Measurements from ENCODE around the gene P2RX1.

Gene P2RX1

DNA sequence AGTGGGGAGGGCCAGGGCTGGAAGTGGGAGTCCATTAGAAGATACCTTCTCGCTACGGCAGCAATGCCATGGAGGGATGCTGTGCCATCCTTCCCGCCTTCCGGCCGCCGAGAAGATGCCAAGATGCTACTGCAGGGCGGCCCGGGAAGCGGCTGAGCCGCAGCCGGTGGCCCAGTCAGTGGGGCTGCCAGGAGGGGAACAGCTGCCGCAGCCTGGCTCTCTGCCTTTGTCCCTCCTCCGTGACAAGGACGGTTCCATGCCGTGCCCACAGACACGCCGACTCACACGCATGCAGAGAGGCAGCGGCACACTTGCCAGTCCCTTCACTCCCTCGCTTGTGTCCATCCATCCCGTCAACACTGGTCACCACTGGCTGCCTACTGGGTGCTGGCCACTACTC, 50.0 kb downstream of the P2RX1 start:
- no peak for DNase-seq (ENCODE audit: low spot score)
- TF ChIP-seq, protein P1, sequence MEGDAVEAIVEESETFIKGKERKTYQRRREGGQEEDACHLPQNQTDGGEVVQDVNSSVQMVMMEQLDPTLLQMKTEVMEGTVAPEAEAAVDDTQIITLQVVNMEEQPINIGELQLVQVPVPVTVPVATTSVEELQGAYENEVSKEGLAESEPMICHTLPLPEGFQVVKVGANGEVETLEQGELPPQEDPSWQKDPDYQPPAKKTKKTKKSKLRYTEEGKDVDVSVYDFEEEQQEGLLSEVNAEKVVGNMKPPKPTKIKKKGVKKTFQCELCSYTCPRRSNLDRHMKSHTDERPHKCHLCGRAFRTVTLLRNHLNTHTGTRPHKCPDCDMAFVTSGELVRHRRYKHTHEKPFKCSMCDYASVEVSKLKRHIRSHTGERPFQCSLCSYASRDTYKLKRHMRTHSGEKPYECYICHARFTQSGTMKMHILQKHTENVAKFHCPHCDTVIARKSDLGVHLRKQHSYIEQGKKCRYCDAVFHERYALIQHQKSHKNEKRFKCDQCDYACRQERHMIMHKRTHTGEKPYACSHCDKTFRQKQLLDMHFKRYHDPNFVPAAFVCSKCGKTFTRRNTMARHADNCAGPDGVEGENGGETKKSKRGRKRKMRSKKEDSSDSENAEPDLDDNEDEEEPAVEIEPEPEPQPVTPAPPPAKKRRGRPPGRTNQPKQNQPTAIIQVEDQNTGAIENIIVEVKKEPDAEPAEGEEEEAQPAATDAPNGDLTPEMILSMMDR (IDR thresholded peaks at IDR 0.05; ENCODE audit: borderline replicate concordance, control extremely low read depth, extremely low read depth, insufficient read depth, missing control alignments): no peak
- in situ Hi-C loops (cut with MboI; ENCODE audit: low sequenced_read_pairs, unreplicated experiment): no loop called here

DNA sequence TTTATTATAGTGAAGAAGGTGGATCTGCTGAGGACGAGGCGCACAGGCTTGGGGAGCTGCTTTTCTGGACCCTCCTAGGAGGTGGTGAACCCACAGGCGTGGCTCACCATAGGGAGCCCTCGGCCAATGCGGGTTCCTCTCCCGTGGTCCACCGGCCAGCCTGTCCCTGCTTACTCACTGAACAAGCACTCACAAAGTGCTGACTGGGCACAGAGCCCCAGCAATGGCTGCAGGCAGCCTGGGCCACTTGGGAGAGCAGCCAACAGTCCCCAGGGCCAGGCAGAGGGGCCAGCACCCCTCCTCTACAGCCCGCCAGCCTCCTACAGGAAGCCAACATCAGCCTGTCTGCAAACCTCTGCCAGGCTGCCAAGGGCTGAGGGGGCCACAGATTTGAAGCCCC, 51.1 kb downstream of the P2RX1 start:
- TF ChIP-seq, protein P1 (IDR thresholded peaks at IDR 0.05; ENCODE audit: borderline replicate concordance, control extremely low read depth, extremely low read depth, insufficient read depth, missing control alignments): no peak
- in situ Hi-C loops (cut with MboI; ENCODE audit: low sequenced_read_pairs, unreplicated experiment): no loop called here
- no peak for DNase-seq (ENCODE audit: low spot score)

DNA sequence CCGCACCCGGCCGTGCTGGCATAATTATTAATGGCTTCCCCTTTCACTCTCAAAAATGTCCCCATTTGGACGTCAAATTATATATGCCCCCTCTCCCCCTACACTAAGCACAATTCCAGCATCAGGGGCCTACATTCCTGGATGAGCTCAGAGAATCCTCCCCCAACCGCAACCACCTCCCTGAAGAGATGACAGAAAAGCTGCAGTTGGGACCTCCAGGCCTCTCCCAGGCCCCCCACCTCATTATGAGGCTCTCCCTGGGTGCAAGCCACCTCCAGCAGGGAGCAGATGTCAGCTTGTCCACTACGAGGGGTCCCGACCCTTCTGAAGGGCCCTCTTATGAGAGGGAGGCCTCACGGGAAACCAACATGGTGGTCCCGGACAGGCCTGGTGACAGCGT, 51.7 kb downstream of the P2RX1 start:
- in situ Hi-C loops (cut with MboI; ENCODE audit: low sequenced_read_pairs, unreplicated experiment): no loop called here
- no peak for DNase-seq (ENCODE audit: low spot score)
- TF ChIP-seq, protein P1 (IDR thresholded peaks at IDR 0.05; ENCODE audit: borderline replicate concordance, control extremely low read depth, extremely low read depth, insufficient read depth, missing control alignments): no peak

DNA sequence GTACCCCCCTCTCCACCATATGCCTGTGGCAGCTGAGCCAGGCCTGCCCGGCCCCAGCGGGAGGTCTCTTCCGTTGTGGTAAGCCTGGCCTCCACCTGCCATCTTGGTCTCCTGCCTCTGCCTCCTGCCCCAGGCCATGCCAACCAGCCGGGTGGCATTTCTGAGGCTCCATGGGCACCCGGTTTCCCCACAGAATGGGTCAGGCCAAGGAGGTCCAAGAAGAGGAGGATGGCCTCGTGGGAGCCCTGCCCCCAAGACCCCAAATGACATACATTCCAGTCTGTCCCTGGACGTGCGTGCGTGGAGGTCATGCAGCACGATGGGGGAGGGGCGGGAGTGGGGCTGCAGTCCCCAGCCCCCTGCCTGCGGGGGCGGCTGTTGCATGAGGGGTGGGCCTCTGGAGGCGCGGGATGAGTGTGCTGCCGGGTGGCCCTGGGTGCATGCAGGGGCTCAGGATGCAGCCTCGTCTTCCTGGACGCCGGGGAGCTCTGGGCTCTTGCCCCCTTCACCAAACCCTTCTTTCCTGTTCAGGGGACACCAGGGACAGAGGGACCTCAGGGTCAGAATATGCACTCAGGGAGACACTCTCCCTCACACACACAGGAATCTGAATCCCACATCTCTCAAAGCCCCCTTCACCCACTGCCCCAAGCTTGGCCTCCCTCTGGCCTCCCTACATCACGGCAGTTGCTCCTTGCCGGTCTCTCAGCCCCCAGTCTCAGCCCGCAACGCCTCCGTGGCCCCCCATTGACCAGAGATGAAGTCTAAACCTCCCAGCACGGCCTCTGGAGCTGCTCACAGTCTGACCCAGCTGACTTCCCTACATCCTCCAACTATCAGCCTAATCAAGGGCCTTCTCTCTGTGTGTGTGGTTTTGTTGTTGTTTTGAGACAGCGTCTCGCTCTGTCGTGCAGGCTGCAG, 54.2 kb downstream of the P2RX1 start:
- no peak for DNase-seq (ENCODE audit: low spot score)
- TF ChIP-seq, protein P1 (IDR thresholded peaks at IDR 0.05; ENCODE audit: borderline replicate concordance, control extremely low read depth, extremely low read depth, insufficient read depth, missing control alignments): no peak
- in situ Hi-C loops (cut with MboI; ENCODE audit: low sequenced_read_pairs, unreplicated experiment): no loop called here

DNA sequence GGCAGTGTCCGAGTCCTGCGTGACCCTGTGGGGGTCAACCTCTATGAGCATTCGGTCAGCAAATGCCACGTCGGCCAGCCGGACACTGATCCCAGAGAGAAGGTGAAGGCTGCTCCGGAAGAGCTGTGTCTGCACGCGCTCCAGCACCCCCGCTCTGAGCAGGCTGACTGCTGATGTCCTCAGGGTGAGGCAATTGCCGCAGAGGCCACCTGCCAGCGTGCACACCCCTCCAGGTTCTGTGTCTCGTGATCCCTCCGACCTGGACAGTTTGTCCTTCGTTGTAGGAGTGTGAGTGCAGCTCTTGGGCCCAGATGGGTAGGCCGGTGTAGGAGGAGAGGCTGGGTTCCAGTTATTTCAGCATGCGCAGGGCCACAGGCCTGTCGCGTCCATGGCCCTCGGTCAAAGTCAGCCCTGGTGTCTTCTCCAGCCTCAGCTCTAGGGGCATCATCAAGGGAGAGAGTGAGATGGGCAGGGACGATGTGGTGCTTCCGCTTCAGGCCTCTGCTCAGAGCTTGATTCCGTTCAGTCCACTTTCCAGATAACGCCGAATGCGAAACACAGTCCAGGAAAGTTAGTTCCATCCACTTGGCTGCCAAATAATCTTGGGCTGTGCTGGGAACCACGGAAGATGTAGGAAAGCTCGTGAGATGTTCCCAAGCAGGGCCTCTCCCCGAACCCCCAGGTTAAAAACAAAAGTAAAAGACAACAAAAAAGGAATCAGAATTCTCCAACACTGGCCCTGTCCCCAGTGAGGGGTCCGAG, 55.1 kb downstream of the P2RX1 start:
- TF ChIP-seq, protein P1 (IDR thresholded peaks at IDR 0.05; ENCODE audit: borderline replicate concordance, control extremely low read depth, extremely low read depth, insufficient read depth, missing control alignments): no peak
- no peak for DNase-seq (ENCODE audit: low spot score)
- in situ Hi-C loops (cut with MboI; ENCODE audit: low sequenced_read_pairs, unreplicated experiment): no loop called here

DNA sequence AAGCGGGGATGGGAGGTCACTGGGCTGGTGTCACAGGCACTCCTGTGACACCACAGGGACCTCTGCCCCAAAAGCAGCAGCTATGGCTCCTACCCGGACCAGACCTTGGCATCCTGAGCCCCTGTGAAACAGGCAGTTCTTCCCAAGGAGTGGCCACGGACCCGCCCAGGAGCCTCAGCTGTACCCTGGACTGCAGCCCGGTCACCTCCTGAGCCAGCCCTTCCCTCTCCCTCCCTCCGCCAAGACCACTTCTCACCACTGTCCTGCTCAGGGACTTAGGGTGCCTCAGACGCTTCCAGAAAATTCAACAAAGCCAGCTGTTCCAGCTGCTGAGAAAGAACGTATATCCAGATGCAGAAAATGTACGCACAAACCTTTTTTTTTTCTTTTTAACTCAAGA, 56.3 kb downstream of the P2RX1 start:
- in situ Hi-C loops (cut with MboI; ENCODE audit: low sequenced_read_pairs, unreplicated experiment): no loop called here
- TF ChIP-seq, protein P1 (IDR thresholded peaks at IDR 0.05; ENCODE audit: borderline replicate concordance, control extremely low read depth, extremely low read depth, insufficient read depth, missing control alignments): no peak
- no peak for DNase-seq (ENCODE audit: low spot score)
